ENCODE data around the gene EGFR. TPM values are rescaled to one million over a fixed set of nuclear protein-coding genes. Genes with fewer than 3 reads are reported as not detected.
A peak's percentile ranks its signal among the peaks of the same experiment; 100 is the strongest.

The EGFR gene
- total RNA-seq, 2 experiments from 2014 or later = not detected

DNA sequence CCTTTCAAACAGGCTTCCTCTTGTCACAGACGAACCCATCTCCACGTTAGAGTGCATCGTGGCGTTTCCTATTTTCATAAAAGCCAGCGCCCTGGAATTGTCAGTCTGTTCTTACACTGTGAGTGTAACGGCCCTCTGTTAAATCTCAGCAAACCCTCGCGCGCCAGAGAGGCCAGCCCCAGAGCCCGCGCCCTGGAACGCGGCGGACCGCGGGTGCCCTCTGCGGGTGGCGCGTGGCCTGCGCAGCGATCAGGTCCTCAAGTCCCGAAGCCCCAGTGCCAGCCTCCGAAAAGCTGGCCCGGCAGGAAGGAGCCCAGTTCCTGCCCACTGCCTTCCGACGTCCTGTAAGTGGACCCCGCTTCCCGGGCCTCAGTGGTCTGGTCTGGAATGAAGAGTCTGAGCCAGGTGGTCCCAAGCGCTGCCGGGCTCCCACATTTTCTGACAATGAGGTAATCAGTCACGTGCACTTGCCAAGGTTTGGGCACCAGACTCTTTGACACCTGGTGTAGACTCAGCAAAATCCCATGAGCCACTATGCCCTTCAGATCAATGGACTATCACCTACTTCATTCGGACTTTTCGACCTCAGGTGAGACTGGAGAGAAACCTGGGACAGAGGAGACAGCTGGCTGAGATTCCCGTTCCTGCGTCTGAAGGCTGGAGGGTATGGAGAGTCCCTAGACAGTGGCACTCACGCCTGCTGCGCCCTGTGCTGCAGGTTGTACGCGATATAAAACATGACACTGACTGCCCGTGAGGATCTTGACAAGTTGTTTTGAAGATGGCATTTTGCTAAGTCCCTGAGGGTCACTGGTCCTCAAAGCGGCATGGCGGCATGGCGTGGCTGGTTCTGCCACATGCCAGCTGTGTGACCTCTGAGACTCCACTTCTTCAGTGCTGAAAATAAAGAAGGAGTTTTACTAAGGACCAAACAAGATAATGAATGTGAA, 237.0 kb downstream of the EGFR start:
- H3K27me3 Mint-ChIP-seq = peaks cover 65% of the 10 kb centered on the region
- DNase-seq = peak; percentile 79
- H3K36me3 Mint-ChIP-seq = no peaks in the 10 kb centered on the region
- H3K4me1 Mint-ChIP-seq = peaks cover 6% of the 10 kb centered on the region
- H3K9me3 Mint-ChIP-seq = no peaks in the 10 kb centered on the region
- H3K27ac Mint-ChIP-seq = no peak overlapping the region
- peak overlapping the region; percentile 69 for H3K4me3 Mint-ChIP-seq

DNA sequence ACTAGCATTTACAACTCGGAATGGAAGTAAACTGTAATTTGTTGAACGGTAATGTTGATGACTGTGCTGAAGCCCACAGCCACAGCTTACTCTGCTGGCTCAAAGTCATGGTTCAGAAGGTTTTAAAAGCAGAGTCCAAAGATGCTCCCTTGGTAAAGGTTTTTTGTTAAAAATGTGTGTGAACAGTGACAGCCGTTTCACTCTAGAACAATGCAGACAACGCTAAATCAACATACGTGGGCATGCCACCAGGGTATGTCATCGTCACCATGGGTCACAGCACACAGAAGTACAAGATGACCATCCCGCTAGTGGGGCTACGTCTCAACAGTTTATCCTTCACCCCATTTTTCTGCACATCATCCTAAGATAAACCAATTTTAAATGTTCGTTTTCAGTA, 239.8 kb downstream of the EGFR start:
- no peaks in the 10 kb centered on the region for H3K36me3 Mint-ChIP-seq
- no peak overlapping the region for H3K4me3 Mint-ChIP-seq
- H3K27ac Mint-ChIP-seq = no peak overlapping the region
- peaks cover 6% of the 10 kb centered on the region for H3K4me1 Mint-ChIP-seq
- peaks cover 54% of the 10 kb centered on the region for H3K27me3 Mint-ChIP-seq
- H3K9me3 Mint-ChIP-seq = no peaks in the 10 kb centered on the region
- DNase-seq = no peak

DNA sequence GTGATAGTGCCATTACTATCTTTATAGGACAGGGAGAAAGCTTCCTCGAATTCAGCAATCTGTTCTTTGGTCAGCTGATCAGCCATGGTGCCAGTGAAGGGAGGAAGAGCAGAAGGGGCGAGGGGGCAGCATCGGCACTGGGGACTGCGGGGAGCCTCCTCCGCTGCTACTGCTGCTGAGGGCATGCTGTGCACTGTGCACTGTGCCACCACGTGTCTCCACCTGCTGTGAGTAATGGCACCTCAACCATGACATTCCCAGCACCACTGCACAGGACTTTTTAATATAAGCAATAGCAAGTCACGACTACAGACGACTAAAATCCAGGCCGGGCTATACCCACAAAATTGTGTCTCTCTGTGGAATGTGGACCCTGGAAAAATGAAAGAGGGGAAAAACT, 241.4 kb downstream of the EGFR start:
- Mint-ChIP-seq H3K4me1 (peaks cover 3% of the 10 kb centered on the region), H3K36me3 (no peaks in the 10 kb centered on the region), H3K9me3 (no peaks in the 10 kb centered on the region), H3K4me3 (no peak overlapping the region), H3K27ac (no peak overlapping the region), H3K27me3 (peaks cover 46% of the 10 kb centered on the region)
- no peak for DNase-seq

DNA sequence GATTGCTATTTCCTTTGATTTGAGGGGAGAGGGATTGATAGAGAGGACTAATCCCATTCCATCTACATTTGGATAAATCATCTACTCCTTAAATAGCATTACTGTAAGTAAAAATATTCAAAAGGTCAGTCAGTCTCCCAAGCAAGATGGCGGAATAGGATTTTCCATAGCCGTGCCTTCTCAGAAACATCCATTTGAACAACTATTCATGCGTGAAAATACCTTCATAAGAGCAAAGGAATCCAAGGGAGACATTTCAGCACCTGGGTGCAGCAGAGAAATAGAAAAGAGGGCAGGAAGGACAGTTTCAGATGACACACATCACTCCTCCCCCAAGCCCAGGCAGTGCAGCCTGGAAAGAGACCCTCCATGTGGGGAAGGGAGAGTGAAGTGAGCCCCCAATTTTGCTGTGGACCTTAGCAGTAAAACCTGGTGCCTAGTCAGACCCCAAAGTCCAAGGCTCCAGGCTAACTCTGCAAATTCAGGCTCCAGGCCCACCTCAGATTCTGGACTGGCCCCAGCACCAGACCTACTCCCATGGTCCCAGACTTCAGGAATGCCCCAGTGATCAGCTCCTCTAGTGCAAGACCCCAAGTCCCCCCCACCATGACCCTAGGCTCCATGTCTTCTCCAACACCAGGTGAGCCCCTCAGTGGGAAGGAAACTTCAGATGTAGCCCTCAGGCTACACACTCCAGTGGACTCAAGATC, 242.0 kb downstream of the EGFR start:
- Mint-ChIP-seq H3K9me3 (no peaks in the 10 kb centered on the region), H3K4me1 (no peaks in the 10 kb centered on the region), H3K36me3 (no peaks in the 10 kb centered on the region), H3K4me3 (no peak overlapping the region), H3K27me3 (peaks cover 39% of the 10 kb centered on the region), H3K27ac (no peak overlapping the region)
- DNase-seq = no peak
